ENCODE measurements around the gene ASL. TPM values are rescaled to one million over a fixed set of nuclear protein-coding genes. Genes with fewer than 3 reads are reported as not detected.

Gene ASL
- total RNA-seq, 1 donor: 34.5 TPM

GRCh38 chr7:66078067-66078466 is 2.4 kb downstream of the ASL start:
- no peak overlapping the region for H3K4me3 ChIP-seq (ENCODE audit: low read depth, low read length)
- TF ChIP-seq CTCF (IDR thresholded peaks at IDR 0.05; ENCODE audit: insufficient read depth, low read depth, low read length): no peak
- no peak for DNase-seq (ENCODE audit: low read depth)

DNA sequence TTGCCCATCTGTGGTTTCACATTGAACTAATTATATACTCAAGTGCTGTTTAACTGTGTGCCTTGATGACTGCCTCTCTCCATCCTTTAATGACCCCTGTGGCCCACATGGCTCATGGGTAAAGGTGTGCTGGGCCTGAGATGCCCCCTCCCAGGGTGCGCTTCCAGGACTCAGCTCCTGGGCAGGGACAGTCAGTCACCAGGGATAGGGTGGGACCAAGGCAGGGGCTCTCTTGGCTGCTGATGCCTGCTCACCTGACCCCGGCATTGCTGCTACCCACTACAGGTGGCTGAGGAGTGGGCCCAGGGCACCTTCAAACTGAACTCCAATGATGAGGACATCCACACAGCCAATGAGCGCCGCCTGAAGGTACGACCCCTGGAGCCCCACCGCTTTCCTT is 6.5 kb downstream of the ASL start:
- H3K4me3 ChIP-seq (ENCODE audit: low read depth, low read length): no peak overlapping the region
- TF ChIP-seq CTCF (IDR thresholded peaks at IDR 0.05; ENCODE audit: insufficient read depth, low read depth, low read length): no peak
- no peak for DNase-seq (ENCODE audit: low read depth)

DNA sequence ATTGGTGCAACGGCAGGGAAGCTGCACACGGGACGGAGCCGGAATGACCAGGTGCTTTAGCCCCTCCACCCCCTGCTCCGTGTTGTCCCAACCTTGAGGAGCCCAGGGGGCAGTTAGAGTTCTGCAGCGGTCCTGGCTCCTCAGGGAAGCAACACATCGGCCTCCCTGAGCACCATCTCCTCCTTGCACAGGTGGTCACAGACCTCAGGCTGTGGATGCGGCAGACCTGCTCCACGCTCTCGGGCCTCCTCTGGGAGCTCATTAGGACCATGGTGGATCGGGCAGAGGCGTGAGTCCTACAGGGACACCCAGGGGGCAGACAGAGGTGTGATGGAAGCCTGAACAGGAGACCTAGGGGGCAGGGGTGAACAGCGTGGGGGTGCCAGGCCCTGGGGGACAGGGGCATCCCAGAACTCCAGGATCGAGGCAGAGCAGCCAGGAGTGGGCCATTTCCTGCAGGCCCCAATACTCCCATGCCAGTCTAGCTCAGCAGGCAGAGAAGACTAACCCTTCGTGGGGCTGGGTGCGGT is 7.3 kb downstream of the ASL start:
- no peak for DNase-seq (ENCODE audit: low read depth)
- TF ChIP-seq CTCF (IDR thresholded peaks at IDR 0.05; ENCODE audit: insufficient read depth, low read depth, low read length): no peak
- H3K4me3 ChIP-seq (ENCODE audit: low read depth, low read length): no peak overlapping the region

GRCh38 chr7:66083677-66084076 is 8.1 kb downstream of the ASL start:
- peak; percentile 10 for TF ChIP-seq CTCF (IDR thresholded peaks at IDR 0.05; ENCODE audit: insufficient read depth, low read depth, low read length)
- no peak for DNase-seq (ENCODE audit: low read depth)
- no peak overlapping the region for H3K4me3 ChIP-seq (ENCODE audit: low read depth, low read length)

DNA sequence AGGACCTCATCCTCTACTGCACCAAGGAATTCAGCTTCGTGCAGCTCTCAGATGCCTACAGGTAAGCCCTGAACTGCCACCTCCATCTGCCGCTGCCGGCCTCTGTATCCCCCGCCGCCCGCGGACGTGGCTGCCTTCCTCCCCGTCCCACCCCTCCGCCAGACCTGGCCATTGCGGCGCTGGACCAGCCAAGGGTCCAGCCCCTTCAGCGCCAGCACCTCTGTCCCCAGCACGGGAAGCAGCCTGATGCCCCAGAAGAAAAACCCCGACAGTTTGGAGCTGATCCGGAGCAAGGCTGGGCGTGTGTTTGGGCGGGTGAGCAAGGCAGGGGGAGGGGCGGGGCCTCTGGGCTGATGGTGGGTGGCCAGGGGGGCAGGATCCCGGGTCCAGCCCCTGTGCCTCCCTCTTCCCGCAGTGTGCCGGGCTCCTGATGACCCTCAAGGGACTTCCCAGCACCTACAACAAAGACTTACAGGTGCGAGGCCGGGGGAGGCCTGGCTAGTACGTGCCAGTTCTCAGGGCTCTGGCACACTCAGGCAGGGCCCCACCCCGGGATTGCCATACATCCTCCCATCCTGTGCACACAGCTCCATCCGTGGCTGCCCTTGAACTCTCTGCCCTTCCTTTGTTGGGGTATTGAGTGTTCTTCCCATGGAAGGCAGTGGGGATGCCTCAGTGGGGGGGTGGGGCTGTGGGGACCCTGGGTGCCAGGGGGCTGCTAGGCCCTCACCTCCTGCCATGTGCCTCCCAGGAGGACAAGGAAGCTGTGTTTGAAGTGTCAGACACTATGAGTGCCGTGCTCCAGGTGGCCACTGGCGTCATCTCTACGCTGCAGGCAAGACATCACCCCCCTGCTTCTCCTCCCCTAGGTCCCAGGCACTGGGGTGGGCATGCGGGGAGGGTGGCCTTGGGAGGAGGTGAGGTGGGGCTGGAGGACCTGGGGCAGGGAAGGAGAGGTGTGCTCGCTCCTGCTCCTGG is 13.5 kb downstream of the ASL start:
- DNase-seq (ENCODE audit: low read depth): no peak
- no peak for TF ChIP-seq CTCF (IDR thresholded peaks at IDR 0.05; ENCODE audit: insufficient read depth, low read depth, low read length)
- no peak overlapping the region for H3K4me3 ChIP-seq (ENCODE audit: low read depth, low read length)

DNA sequence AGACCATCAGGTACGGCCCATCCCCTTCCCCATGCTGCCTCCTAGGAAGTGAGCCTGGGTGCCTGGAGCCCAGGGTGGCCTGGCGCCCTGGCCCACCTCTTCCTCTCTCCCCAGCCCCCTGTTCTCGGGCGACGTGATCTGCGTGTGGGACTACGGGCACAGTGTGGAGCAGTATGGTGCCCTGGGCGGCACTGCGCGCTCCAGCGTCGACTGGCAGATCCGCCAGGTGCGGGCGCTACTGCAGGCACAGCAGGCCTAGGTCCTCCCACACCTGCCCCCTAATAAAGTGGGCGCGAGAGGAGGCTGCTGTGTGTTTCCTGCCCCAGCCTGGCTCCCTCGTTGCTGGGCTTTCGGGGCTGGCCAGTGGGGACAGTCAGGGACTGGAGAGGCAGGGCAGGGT is 17.0 kb downstream of the ASL start:
- no peak for DNase-seq (ENCODE audit: low read depth)
- H3K4me3 ChIP-seq (ENCODE audit: low read depth, low read length): no peak overlapping the region
- TF ChIP-seq CTCF (IDR thresholded peaks at IDR 0.05; ENCODE audit: insufficient read depth, low read depth, low read length): no peak

All from fibroblast of villous mesenchyme (primary cell).